ENCODE measurements around the gene KRT83.

DNA sequence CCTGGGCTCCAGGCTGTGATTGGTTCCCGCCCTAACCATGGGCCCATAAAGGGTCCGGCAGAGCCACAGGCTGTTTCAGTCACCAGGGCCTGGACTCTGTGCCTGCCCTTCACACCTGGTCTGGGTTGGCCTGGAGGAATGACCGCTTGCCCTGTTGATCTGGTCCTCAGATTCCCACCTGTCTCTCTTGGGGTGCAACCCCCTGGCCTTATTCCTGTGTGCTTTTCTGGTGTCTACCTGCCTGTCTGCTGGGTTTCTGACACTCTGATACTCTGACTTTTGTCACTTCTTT is 2.9 kb upstream of the KRT83 start:
- TF ChIP-seq, protein P1, sequence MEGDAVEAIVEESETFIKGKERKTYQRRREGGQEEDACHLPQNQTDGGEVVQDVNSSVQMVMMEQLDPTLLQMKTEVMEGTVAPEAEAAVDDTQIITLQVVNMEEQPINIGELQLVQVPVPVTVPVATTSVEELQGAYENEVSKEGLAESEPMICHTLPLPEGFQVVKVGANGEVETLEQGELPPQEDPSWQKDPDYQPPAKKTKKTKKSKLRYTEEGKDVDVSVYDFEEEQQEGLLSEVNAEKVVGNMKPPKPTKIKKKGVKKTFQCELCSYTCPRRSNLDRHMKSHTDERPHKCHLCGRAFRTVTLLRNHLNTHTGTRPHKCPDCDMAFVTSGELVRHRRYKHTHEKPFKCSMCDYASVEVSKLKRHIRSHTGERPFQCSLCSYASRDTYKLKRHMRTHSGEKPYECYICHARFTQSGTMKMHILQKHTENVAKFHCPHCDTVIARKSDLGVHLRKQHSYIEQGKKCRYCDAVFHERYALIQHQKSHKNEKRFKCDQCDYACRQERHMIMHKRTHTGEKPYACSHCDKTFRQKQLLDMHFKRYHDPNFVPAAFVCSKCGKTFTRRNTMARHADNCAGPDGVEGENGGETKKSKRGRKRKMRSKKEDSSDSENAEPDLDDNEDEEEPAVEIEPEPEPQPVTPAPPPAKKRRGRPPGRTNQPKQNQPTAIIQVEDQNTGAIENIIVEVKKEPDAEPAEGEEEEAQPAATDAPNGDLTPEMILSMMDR (IDR thresholded peaks at IDR 0.05): no peak
- no peak for TF ChIP-seq POLR2A (IDR thresholded peaks at IDR 0.05)

All from testis (tissue), 2 donors.